Upper lobe of right lung (tissue), 1 donor: ENCODE data around the gene SGCB. TPM values are rescaled to one million over a fixed set of nuclear protein-coding genes. Genes with fewer than 3 reads are reported as not detected.

ENCODE experiments used
- ATAC-seq: fragments of 200-7000 bp; cut with Tn5 transposase; one replicate; pipeline ENCODE4 v1.9.1; 2020; ENCODE audit warnings: mild to moderate bottlenecking, moderate library complexity
- DNase-seq: peaks from one replicate; pipeline ENCODE4 v3.0.0-alpha.2; 2020
- H3K27ac ChIP-seq: fragments of 200-600 bp; one replicate; pipeline ENCODE4 v1.8.0; 2022
- H3K27me3 ChIP-seq: fragments of 200-600 bp; one replicate; pipeline ENCODE4 v1.8.0; 2022; ENCODE audit warnings: mild to moderate bottlenecking
- H3K36me3 ChIP-seq: fragments of 200-600 bp; one replicate; pipeline ENCODE4 v1.8.0; 2022
- H3K4me1 ChIP-seq: fragments of 200-600 bp; one replicate; pipeline ENCODE4 v1.8.0; 2022
- H3K4me3 ChIP-seq: fragments of 200-600 bp; one replicate; pipeline ENCODE4 v1.8.0; 2022; ENCODE audit warnings: mild to moderate bottlenecking
- H3K9me3 ChIP-seq: fragments of 200-600 bp; one replicate; pipeline ENCODE4 v1.8.0; 2022
- intact Hi-C: fragments of 100-400 bp; cut with DNase I; formaldehyde crosslinking; loops from one replicate; pipeline ENCODE4 v1.11.0; 2022
- total RNA-seq: library from RNA; stranded (reverse); fragmentation: NEBNext Ultra II Directional; extraction: Animal tissue kit (Norgen Biotek cat#: 25700); gene quantifications from one replicate; pipeline ENCODE4 v1.2.1, GENCODE V29; 2021
- TF ChIP-seq, protein P1 (sequence below): fragments of 200-600 bp; IDR thresholded peaks from one replicate; pipeline ENCODE4 v1.8.0; 2022; ENCODE audit warnings: antibody characterized with exemption
- donor health status: DM: no; HTN: yes; CAD: no; lungs with severe emphysema.

Gene SGCB
- total RNA-seq, 1 donor from 2014 or later: 37.1 TPM

DNA sequence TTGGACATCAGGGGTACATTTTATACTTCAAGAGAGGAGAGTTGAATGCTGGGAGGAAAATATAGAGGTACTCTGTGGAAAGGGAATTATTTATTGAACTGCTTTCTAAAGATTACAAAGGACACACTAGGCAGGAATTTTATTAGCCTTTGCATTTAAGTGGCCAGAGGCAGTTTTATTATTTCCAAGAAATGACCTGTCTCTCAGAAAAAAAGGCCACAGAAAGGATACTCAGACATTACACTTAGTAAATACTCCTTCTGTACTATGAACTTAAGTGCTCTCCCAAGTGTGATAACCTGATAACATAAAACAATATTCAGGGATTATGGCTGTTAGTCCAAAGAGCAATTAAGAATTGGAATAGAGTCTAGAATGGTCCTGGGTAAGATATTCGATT lies 25.4 kb downstream of the SGCB start:
- Histone ChIP-seq H3K9me3 (no peaks in the 10 kb centered on the region), H3K36me3 (no peaks in the 10 kb centered on the region), H3K4me1 (no peaks in the 10 kb centered on the region), H3K27ac (no peak overlapping the region), H3K4me3 (no peak overlapping the region), H3K27me3 (no peaks in the 10 kb centered on the region)
- intact Hi-C loops: no loop called here
- ATAC-seq: no peak
- TF ChIP-seq, protein P1, sequence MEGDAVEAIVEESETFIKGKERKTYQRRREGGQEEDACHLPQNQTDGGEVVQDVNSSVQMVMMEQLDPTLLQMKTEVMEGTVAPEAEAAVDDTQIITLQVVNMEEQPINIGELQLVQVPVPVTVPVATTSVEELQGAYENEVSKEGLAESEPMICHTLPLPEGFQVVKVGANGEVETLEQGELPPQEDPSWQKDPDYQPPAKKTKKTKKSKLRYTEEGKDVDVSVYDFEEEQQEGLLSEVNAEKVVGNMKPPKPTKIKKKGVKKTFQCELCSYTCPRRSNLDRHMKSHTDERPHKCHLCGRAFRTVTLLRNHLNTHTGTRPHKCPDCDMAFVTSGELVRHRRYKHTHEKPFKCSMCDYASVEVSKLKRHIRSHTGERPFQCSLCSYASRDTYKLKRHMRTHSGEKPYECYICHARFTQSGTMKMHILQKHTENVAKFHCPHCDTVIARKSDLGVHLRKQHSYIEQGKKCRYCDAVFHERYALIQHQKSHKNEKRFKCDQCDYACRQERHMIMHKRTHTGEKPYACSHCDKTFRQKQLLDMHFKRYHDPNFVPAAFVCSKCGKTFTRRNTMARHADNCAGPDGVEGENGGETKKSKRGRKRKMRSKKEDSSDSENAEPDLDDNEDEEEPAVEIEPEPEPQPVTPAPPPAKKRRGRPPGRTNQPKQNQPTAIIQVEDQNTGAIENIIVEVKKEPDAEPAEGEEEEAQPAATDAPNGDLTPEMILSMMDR: no peak
- no peak for DNase-seq

DNA sequence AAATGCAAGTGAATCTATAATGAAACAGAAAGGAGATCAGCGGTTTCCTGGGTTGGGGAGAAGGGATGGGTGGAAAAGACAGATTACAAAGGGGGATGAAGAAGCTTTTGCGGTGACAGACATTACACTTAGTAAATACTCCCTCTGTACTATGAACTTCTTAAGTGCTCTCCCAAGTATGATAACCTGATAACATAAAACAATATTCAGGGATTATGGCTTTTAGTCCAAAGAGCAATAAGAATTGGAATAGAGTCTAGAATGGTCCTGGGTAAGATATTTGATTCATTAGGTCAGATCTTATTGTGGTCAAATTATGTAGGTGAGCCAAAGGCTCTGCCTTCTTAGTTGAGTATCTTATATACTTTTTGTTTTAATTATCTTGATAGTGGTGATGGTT lies 27.1 kb downstream of the SGCB start:
- intact Hi-C loops: no loop called here
- no peaks in the 10 kb centered on the region for H3K9me3 ChIP-seq
- TF ChIP-seq, protein P1: no peak
- no peaks in the 10 kb centered on the region for H3K36me3 ChIP-seq
- no peak overlapping the region for H3K4me3 ChIP-seq
- DNase-seq: no peak
- no peak for ATAC-seq
- no peak overlapping the region for H3K27ac ChIP-seq
- H3K27me3 ChIP-seq: no peaks in the 10 kb centered on the region
- H3K4me1 ChIP-seq: no peaks in the 10 kb centered on the region

DNA sequence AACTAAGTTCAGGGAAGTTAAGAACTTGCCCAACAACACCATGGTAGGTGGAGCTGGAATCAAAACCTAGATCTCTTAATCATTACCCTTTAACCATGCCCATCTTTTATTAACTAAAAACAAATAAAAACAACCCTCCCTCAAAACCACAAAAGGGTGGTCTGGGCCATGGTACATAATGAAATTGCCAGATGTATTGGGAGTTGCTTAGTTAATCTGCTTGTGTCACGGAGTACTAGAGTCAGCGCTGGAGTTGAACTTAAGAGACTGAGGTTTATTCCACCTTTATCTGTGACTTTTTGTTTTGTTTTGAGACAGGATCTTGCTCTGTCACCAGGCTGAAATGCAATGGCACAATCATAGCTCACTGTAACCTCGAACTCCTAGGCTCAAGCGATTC lies 31.2 kb downstream of the SGCB start:
- ATAC-seq (no peak), DNase-seq (no peak)
- Histone ChIP-seq H3K4me1 (no peaks in the 10 kb centered on the region), H3K27me3 (no peaks in the 10 kb centered on the region), H3K36me3 (no peaks in the 10 kb centered on the region), H3K9me3 (no peaks in the 10 kb centered on the region), H3K4me3 (no peak overlapping the region), H3K27ac (no peak overlapping the region)
- TF ChIP-seq, protein P1: no peak
- intact Hi-C loops: no loop called here

GRCh38 chr4:52005604-52006273 lies 32.4 kb downstream of the SGCB start:
- DNase-seq (no peak), ATAC-seq (no peak)
- Histone ChIP-seq H3K27ac (no peak overlapping the region), H3K9me3 (no peaks in the 10 kb centered on the region), H3K4me3 (no peak overlapping the region), H3K36me3 (no peaks in the 10 kb centered on the region), H3K4me1 (no peaks in the 10 kb centered on the region), H3K27me3 (no peaks in the 10 kb centered on the region)
- intact Hi-C loops: no loop called here
- TF ChIP-seq, protein P1: no peak

GRCh38 chr4:52004414-52004813 lies 33.7 kb downstream of the SGCB start:
- H3K4me1 ChIP-seq: no peaks in the 10 kb centered on the region
- intact Hi-C loops: no loop called here

More at GRCh38 chr4:52004414-52004813, 33.7 kb downstream of the SGCB start:
- Histone ChIP-seq H3K36me3 (no peaks in the 10 kb centered on the region), H3K4me3 (no peak overlapping the region), H3K27ac (no peak overlapping the region), H3K27me3 (no peaks in the 10 kb centered on the region), H3K9me3 (no peaks in the 10 kb centered on the region)
- TF ChIP-seq, protein P1: no peak
- ATAC-seq (no peak), DNase-seq (no peak)
